IPS-18c (cell line): ENCODE measurements around the gene SUPT5H.
"Not testable (repeated sequence)": the region's sequence is repeated elsewhere in the genome, so short reads cannot be mapped to it uniquely, and the experiment has no call there.

ENCODE experiments used
- H3K4me3 ChIP-seq: 2 replicates; pipeline ENCODE4 v1.7.0; 2013; ENCODE audit warnings: low read depth, mild to moderate bottlenecking, low read length, moderate library complexity; ENCODE audit not compliant: insufficient read depth
- H3K9me3 ChIP-seq: one replicate; pipeline ENCODE4 v1.6.1; 2013; ENCODE audit warnings: mild to moderate bottlenecking, low read length, moderate library complexity; ENCODE audit not compliant: control insufficient read depth, insufficient read depth

The SUPT5H gene

DNA sequence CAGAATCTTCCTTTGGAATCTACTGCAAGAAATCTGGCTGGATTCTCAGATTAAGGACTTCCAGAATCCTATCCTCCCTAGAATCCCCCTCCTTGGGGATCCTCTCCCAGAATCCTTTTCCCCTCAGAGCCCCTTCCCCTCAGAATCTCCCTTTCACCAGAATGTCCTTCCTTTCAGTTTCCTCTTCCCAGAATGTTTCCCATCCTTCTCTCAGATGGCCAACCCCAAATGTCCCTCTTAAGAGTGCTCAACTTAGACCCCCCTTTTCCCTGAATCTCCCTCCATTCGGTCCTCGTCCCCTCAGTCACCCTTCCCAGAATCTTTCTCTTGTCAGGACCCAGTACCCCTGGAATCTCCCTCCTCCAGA lies 9.0 kb upstream of the SUPT5H start:
- Histone ChIP-seq H3K9me3 (no peaks in the 10 kb centered on the region), H3K4me3 (peak overlapping the region; percentile 82)

DNA sequence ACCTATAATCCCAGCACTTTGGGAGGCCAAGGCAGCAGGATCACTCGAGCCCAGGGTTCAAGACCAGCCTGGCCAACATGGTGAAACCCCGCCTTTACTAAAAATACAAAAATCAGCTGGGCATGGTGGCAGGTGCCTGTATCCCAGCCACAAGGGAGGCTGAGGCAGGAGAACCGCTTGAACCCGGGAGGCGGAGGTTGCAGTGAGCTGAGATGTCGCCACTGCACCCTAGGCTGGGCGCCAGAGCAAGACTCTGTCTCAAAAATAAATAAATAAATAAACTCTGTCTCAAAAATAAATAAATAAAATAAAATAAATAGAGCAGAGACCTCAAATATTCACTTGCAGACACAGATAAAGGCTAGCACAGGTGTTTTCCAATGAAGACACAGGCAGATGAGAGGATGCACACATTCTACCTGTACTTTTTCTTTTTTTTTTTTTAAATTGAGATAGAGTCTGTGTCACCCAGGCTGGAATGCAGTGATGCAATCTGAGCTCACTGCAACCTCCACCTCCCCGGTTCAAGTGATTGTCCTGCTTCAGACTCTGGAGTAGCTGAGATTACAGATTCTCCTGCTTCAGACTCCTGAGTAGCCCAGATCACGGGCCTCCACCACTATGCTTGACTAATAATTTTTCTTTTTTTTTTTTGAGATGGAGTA lies 7.0 kb upstream of the SUPT5H start:
- H3K4me3 ChIP-seq, result no peak overlapping the region
- no peaks in the 10 kb centered on the region for H3K9me3 ChIP-seq

DNA sequence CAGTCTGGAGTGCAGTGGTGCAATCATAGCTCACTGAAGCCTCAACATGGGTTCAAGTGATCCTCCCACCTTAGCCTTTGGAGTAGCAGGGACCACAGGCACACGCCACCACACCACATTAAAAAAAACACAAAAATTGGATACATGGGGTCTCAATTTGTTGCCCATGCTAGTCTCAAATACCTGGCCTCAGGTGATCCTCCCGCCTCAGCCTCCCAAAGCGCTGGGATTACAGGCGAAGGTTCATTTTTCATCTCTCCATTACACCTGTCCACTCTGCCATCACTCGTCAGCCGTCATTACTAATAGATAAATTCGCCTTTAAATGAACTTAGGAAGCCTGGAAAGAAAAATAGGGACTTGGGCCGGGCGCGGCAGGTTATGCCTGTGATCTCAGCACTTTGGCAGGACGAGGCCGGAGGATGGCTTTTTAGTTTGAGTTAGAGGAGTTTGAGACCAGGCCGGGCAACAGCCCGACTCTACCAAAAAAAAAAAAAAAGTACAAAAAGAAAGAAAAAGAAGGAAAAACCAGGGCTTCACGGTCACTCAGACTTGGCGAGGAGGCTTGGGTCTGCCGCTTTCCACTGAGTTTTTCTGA lies 685 bp upstream of the SUPT5H start:
- H3K9me3 ChIP-seq, result no peaks in the 10 kb centered on the region
- peak overlapping the region; percentile 97 for H3K4me3 ChIP-seq

DNA sequence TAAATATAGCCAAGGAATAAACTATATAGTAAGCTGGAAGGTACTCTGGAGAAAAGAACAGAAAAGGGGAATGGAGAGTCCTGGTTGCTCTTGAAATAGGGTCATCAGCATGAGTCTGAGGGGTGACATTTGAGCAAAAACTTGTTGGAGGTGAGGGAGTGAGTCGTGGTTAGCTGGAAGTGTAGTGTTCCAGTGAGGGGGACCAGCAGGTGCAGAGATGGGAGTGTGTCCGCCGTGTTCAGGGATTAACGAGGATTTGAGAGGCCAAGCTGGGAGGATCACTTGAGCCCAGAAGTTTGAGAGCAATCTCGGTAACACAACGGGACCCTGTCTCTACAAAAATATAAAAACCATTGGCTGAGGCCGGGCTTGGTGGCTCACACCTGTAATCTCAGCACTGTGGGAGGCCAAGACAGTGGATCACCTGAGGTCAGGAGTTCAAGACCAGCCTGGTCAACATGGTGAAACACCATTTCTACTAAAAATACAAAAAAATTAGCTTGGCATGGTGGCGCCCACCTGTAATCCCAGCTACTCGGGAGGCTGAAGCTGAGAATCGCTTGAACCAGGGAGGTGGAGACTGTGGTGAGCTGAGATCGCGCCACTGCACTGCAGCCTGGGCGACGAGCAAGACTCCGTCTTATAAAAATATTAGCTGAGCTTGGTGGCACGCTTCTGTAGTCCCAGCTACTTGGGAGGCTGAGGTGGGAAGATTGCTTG lies 1.1 kb downstream of the SUPT5H start:
- Histone ChIP-seq H3K4me3 (peak overlapping the region; percentile 97), H3K9me3 (no peaks in the 10 kb centered on the region)

DNA sequence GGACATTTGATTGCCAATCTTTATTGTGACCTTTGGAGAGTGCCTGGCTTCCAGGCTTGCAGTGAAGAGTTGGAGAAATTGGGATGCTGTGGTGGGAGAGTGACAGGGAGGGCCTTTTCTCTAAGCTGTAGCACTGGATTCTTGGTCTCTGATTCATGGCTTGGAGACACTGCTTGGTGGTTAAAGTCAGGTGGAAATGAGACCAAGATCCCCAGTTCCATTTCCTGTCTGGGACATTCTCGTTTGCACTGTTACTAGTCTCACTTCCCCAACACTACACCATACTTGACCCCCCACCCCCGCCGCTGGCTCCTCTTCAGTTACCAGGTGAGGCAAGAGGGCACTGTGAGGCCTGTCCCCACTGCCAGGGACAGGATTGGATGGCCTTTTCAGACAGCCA lies 2.9 kb downstream of the SUPT5H start:
- Histone ChIP-seq H3K4me3 (no peak overlapping the region), H3K9me3 (no peaks in the 10 kb centered on the region)

DNA sequence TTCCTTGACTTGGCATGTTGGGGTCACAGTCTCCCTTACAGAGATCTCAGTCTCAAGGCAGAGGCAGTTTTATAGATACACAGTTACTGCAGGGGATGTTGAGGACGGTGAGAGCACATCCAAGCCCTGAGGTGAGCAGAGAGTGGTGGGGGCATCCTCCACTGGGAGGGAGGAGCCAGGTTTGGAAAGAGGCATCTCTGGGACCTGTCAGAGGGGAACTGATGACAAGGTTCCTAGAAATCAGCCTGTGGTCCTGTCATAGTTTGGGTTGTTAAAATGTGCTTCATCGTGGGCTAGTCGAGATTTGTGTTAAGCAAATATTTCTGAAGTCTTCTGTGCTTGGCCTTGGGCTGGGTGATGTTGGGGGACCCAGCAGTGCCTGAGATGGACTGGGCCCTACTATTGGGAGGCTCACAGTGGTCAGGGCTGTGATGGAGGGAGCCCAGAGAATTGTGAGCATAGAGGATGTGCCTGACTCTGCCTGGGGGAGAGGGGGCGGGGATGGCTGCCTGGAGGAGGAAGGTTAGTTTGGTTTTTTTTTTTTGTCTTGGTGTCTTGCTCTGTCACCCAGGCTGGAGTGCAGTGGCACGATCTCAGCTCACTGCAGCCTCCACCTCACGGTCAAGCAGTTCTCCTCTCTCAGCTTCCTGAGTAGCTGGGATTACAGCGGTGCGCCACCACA lies 3.9 kb downstream of the SUPT5H start:
- no peaks in the 10 kb centered on the region for H3K9me3 ChIP-seq
- H3K4me3 ChIP-seq, result no peak overlapping the region

DNA sequence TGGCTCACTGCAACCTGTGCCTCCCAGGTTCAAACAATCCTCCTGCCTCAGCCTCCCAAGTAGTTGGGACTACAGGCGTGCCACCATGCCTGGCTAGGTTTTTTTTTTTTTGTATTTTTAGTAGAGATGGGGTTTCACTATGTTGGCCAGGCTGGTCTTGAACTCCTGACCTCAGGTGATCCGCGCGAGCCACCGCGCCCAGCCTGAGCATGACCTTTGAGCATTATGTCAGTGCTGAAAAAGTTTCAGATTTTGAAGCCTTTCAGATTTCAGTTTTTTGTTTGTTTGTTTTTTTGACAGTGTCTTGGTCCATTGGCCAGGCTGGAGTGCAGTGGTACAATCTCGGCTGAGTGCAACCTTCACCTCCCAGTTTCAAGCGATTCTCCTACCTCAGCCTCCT lies 5.9 kb downstream of the SUPT5H start:
- not testable (repeated sequence) for H3K4me3 ChIP-seq, H3K9me3 ChIP-seq

DNA sequence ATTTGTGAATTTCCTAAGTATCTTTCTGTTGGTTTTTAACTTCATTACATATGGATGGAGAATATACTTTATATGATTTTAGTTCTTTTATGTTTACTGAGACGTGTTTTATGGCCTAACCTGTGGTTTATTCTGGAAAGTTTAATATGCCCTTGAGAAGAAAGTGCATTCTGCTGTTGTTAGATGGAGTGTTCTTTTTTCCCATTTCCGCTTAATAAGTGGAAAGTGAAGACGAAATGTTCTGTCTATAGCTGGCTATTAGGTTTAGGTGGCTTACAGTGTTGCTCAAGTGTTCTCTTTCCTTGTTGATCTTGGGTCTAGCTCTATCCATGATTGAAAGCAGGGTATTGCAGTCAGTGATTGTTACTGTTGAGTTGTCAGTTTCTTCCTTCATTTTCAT lies 18.0 kb downstream of the SUPT5H start:
- H3K9me3 ChIP-seq, result no peaks in the 10 kb centered on the region
- H3K4me3 ChIP-seq, result no peak overlapping the region

DNA sequence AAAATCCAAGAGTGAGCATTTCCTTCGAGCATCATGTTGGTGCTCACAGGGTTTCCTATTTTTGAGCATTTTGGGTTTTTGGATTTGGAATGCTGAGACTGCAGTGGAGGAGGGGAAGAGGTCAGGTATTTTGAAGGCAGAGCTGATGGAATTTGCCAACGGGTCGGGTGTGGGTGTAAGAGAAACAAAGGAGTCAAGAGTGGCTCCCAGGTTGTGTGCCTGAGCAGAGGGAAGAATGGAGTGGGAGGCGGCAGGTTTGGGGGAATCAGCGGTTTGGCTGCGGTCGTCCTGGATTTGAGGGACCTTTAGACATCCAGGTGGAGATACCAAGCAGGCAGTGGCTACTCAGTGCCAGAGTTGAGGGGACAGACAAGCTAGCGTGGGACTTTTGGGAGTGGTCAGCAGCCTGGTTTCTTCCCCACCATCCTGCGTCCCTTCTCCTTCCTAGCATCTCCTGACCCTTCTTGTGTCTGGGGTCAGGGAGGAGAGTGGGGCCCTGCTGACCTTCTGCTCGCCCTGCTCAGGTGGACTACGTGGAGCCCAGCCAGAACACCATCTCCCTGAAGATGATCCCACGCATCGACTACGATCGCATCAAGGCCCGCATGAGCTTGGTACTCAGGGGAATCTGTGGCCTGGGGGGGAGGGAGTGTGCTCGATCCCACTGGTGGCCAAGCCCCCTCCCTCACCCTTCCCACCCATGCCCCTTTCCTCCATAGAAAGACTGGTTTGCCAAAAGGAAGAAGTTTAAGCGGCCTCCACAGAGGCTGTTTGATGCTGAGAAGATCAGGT lies 20.8 kb downstream of the SUPT5H start:
- Histone ChIP-seq H3K4me3 (no peak overlapping the region), H3K9me3 (no peaks in the 10 kb centered on the region)

DNA sequence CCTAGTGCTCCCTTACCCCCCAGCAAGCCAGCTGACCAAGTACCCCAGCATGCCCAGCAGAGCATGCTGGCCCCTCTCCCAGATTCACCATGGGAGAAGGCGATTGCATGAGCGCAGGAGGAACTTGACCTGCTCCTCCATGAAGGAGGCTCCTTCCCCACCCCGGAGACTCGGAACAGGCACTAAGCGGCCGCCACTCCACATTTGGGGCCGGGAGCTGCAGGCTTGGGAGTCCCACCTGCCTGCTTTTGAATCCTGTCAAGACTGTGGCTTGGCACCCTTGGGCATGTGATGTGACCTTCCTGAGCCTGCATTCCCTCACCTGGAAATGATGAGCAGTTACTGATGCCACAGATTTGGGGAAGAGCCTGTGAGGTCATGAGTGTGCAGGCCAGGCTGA lies 22.6 kb downstream of the SUPT5H start:
- no peak overlapping the region for H3K4me3 ChIP-seq
- H3K9me3 ChIP-seq, result no peaks in the 10 kb centered on the region

DNA sequence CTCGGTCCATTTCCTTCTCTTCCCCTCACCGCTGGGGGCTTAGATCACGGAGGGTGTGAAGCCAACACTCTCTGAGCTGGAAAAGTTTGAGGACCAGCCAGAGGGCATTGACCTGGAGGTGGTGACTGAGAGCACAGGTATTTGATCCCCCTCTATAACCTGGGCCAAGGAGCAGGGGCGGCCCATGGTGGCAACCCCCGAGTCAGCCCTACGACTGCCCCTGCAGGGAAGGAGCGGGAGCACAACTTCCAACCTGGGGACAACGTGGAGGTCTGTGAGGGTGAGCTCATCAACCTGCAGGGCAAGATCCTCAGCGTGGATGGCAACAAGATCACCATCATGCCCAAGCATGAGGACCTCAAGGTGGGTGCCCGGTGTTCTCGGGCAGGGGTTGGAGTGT lies 23.7 kb downstream of the SUPT5H start:
- H3K4me3 ChIP-seq, result no peak overlapping the region
- H3K9me3 ChIP-seq, result no peaks in the 10 kb centered on the region

DNA sequence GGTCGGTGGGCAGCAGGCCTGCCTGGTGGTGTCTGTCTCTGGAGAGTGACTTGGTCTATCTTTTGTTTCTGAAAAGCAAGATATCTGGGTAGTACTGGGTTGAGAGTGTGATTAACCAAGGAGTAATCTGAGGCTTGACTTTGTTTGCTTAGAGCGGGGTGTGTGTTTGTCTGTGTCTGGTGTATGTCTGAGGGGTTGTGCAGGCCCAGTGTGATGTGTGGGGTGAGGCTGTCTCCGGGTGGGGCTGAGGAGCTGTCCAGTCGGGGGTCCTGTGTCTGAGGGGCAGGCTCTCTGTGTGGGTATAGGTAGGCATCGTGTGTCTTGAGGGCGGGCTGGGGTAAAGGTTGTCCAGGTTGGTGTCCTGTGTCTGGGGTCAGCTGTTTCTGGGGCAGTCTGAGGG lies 24.2 kb downstream of the SUPT5H start:
- H3K4me3 ChIP-seq, result no peak overlapping the region
- H3K9me3 ChIP-seq, result no peaks in the 10 kb centered on the region

DNA sequence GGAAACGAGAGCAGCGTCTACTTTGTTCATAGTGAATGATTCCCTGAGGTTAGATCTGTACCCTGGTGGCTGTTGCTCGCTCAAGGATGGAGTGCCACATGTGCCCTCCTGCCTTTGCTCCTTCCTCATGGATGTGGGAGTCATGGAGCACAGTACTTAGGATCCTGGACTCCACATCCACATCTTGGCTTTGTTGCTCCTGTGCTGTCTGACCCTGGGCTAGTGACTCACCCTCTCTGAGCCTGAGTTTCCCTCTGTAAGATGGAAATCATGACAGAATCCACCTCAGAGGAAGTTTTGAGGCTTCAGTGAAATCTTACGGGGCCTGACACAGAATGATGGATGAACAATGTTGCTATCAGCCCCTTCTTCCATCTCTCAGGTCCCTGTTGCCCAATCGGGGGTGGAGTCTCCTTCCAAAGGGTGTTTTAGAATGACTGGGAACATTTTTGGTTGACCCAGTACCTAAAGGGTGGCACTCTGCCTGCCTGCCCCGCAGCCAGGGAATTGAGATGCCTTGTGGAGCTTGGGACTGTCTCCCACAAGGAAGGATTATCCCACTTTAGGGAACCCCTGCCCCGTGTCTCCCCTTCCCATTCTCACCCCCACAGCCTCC lies 25.4 kb downstream of the SUPT5H start:
- no peak overlapping the region for H3K4me3 ChIP-seq
- H3K9me3 ChIP-seq, result no peaks in the 10 kb centered on the region

DNA sequence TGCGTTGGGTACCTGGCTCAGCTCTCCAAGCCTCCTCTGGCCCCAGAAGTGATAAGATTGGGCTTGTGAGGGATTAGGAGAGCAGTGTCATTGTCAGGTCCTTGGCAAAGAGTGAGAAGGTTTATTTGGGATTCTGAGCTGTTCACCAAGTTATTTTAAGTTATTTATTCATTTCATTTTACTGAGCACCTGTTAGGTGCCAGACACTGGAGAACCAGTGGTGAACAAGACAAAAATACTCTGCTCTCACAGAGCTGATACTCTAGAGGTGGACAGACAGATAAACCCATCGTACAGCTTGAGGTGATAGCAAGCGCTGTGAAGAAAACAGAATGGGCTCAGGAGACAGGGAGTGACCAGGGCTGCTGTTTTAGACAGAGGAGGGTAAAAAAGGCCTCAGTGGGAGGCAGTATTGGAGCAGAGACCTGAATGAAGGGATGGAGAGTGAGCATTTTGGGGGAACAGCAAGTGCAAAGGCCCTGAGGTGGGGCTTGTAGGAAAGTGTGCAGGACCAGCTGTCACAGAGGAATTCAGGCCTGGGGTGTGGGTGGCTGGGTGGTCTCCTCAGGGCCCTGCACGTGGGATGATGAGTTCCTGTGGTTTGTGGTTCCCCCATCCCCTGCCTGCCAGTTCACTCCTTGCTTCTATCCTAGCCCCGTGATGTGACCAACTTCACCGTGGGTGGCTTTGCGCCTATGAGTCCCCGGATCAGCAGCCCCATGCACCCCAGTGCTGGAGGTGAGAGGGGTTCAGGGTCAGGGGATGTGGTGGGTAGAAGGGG lies 26.6 kb downstream of the SUPT5H start:
- no peaks in the 10 kb centered on the region for H3K9me3 ChIP-seq

DNA sequence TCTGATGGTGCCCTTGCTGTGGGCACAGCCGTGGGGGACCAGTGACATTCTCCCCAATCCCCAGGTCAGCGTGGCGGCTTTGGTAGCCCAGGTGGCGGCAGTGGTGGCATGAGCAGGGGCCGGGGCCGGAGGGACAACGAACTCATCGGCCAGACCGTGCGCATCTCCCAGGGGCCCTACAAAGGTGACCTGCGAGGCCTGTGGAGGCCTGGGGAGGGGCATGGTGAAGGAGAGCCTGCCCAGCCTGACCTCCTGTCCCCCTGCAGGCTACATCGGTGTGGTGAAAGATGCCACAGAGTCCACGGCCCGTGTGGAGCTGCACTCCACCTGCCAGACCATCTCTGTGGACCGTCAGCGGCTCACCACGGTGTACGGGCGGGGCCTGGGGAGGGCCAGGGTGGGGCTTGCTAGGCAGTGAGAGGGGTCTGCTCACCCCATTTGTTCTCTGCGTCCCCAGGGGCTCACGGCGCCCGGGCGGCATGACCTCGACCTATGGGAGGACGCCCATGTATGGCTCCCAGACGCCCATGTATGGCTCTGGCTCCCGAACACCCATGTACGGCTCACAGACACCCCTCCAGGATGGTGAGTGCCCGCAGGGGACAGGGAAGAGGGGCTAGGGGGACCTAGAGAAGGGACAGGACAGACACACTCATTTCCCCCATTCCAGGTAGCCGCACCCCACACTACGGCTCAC lies 27.5 kb downstream of the SUPT5H start:
- Histone ChIP-seq H3K4me3 (no peak overlapping the region), H3K9me3 (no peaks in the 10 kb centered on the region)

More for the DNA sequence above, 26.6 kb downstream of the SUPT5H start:
- H3K4me3 ChIP-seq, result no peak overlapping the region

DNA sequence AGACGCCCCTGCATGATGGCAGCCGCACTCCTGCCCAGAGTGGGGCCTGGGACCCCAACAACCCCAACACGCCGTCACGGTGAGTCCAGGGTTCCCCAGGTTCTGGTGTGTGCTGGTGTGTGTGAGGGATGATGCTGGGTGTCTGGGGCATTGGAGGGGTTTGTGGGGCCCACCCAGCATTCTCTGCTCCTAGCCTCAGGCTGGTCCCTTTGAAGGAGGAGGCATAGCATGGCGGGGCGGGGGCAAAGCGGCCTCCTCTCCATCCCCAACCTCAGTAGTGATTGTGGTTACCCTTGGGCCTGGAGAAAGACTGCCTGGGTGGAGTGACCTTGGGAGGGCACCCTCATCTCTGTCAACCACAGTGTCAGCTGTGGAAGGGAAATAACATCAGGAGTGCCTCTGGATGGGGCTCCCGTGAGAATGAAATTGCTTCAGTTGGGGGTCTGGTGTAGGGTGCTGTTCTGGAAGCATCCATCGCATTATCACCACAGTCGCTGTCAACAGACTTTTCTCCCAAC lies 28.1 kb downstream of the SUPT5H start:
- H3K4me3 ChIP-seq, result no peak overlapping the region
- no peaks in the 10 kb centered on the region for H3K9me3 ChIP-seq
